Right kidney (tissue), 1 donor: ENCODE data around the gene TANK.
"Not testable (repeated sequence)": the region's sequence is repeated elsewhere in the genome, so short reads cannot be mapped to it uniquely, and the experiment has no call there.

Experiments
- DNase-seq: peaks from one replicate; pipeline ENCODE4 v3.0.0-alpha.2; 2016

Gene TANK

GRCh38 chr2:161166538-161167409 is 6.5 kb downstream of the TANK start:
- DNase-seq = no peak

- DNase-seq = no peak
Measured at GRCh38 chr2:161169335-161169734, 9.1 kb downstream of the TANK start.

DNA sequence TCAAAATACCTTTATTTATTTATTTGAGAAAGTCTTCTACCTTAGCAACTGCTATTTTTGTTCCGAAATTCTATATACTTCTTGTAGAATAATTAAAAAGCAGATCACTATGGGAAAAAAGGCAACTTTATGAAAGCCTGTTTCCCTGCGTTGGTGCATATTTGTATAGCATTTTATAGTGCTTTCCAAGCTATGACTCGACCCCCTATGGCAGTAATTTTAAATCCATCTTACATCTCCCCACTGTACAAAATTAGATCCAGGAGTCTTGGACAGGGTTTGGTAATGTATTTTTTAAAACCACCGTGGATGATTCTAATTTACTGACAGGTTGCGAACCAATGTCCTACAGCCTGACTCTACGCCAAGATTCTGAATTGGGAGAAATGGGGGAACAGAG is 10.1 kb downstream of the TANK start:
- no peak for DNase-seq

GRCh38 chr2:161170958-161171932 is 11.0 kb downstream of the TANK start:
- DNase-seq = no peak

GRCh38 chr2:161172901-161173540 is 12.8 kb downstream of the TANK start:
- no peak for DNase-seq

GRCh38 chr2:161173541-161174194 is 13.4 kb downstream of the TANK start:
- no peak for DNase-seq

DNA sequence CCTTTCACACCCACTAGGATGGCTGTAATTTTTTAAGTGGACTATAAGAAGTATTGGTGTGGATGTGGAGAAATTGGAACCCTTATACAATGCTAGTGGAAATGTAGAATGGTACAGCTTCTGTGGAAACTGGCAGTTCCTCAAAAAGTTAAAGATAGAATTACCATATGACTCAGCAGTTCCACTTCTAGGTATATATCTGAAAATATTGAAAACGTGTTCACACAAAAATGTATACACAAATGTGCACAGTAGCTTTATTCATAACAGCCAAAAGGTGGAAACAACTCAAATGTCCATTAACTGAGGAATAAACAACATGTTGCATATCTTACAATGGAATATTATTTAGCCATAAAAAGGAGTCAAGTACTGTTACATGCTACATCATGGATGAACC is 17.7 kb downstream of the TANK start:
- DNase-seq = no peak

- DNase-seq = no peak
Measured at GRCh38 chr2:161178756-161179155, 18.5 kb downstream of the TANK start.

- DNase-seq = no peak
Measured at GRCh38 chr2:161190050-161190449, 29.8 kb downstream of the TANK start.

DNA sequence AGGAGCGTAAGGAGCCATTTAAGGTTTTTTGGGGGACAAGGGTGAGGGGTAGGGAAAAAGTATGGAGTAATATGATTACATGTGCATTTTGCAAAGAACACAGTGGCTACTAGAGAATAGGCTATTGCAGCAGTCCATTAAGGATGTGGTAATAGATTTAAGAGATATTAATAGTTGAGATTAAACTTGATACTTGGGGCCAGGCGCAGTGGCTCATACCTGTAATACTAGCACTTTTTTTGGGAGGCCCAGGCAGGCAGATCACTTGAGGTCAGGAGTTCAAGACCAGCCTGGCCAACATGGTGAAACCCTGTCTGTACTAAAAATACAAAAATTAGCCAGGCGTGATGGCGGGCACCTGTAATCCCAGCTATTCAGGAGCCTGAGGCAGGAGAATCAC is 35.4 kb downstream of the TANK start:
- DNase-seq = not testable (repeated sequence)

DNA sequence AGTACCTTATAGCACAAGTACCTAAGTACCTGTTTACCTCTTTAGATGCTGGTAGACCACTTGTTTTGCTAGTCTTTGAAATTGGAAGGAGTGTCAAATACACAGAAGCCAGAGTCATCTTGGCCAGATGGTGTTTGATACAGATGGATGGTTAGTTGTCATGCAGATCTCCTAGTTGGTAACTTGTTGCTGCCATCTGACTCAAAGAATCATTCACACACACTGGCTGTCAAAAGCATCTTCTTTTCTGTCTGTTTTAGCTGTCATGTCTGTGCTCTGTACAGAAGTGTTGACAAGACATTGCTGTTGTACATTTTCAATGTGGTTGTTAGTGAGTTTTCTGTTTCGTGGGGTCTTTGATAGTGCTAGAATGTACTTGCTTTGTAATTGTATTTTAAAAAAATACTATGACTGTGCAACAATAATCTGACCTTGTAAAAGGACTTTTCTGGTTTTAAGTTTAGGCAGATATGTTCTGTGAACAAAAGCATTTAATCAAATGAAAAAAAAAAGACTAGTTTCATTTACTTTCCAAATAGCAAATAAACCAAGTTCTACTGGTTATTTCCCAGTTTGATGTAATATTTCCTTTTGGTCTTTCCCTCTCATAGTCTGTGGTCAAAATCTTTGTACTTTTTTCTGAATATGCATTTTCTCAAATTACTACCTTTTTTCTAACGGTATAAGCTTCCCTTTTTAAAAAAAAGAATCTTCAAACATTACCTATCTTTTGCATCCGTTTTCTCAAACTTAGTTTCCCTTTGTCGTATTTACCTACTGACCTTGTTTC is 39.9 kb downstream of the TANK start:
- DNase-seq = no peak

- no peak for DNase-seq
Measured at GRCh38 chr2:161204846-161205245, 44.6 kb downstream of the TANK start.

DNA sequence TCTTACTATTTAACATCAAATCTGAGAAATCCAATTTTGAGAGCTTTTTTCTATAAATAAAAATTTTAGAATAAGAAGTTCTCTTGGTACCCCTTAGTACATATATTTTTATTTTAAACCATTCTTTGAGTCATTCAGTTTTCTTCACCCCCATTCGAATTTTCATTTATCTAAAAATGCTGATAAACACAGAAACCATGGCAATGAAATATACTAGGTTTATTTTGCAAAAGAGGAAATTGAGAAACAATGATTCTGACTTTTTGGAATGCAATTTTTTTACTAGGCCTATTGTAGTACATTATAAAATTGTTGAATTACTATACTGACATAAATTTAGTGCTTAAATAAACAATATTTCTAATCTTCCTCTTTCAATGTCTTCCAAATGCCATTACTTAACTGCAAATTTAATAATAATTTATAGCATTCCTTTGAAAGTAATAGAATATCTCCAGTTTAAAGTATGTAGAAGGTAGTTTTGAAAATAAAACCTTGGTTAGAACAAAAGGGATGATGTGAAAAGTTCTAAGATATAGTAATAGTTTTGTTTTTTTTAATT is 46.3 kb downstream of the TANK start:
- no peak for DNase-seq

GRCh38 chr2:161207941-161208340 is 47.7 kb downstream of the TANK start:
- no peak for DNase-seq

GRCh38 chr2:161208527-161209139 is 48.4 kb downstream of the TANK start:
- DNase-seq = no peak

DNA sequence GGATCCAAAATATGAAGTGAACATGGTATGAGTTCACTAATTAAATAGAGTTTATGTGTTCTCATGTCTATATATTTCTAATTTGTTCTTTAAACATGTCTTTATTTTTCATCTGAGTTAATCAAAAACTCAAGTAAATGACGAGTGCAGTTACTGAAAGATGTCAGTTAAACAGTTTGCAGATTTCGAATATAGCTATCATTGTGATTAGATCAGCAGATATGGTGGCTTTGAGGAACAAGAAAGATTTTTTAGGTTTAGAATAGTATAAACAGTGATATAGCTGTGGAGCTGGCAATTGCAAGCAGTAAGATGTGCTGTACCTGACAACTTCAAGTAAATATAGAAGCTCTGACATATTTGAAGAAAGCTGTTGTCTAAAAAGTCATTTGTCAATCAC is 49.7 kb downstream of the TANK start:
- no peak for DNase-seq

DNA sequence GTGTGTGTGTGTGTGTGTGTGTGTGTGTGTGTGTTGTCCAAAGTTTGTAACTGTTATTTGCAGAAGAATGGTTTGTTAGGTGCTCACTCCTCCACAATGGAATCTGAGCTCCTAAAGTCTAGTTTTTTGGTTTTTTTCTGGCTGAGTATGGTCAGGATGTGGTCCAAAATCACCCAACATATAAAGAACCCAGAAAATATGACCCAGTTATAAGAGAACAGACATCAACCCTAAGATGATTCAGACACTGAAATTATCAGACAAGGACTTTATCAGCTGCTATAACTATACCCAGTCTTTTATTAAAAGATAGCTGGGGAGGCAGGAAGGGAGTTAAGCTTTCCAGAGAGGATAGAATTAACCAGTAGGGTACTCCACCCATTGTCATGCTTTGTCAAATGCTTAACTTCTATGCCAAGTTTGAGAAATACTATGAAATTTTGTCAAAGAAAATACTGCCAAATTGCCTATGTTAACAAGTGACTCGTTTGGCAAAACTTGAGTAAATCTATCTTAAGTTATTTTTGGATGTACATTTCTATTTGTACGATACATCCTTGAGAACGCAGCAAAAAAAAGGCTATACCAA is 57.5 kb downstream of the TANK start:
- DNase-seq = no peak

DNA sequence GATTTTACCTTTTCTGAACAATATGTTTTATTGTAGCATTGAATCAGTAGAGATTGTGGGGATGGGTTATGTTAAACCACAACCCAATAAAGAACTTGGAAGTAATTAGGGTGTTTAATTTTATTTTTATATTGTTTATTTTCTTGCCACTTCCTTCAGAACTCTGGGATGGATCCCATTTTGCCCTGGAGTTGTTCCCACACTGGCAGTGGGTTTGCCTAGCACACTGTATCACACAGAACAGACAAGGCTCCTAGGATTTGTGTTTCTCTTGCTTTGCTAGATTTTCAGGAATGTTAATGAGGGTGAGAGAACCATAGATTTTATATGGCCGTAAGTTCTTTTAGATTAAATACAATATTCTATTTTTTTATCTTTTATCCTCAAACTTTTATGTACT is 59.0 kb downstream of the TANK start:
- no peak for DNase-seq

GRCh38 chr2:161223139-161223732 is 63.0 kb downstream of the TANK start:
- no peak for DNase-seq
